ENCODE results near the gene GAS2L2. TPM values are rescaled to one million over a fixed set of nuclear protein-coding genes. Genes with fewer than 3 reads are reported as not detected.

Gene GAS2L2
- polyA plus RNA-seq, 1 donor from 2014 or later = 0.38 TPM

DNA sequence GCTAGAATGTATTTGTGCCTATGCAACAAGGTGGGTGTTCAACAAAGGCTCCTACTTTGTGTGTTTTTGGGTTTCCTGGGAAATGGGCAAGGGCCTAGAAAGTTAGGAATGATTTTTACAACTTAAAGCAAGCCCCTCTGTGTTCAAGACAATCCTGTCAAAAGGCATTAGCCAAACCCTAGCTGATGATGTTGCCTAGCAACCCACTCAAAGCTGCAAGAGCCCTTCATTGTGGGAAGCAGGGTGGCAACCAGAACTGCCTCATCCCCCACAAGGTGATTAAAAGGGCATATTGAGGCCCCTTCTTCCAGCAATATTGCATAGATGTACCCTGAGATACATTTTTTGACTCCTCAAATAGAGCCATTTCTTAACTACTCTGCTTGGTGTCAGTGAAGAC lies 37.6 kb downstream of the GAS2L2 start:
- no peaks in the 10 kb centered on the region for H3K9me3 ChIP-seq (ENCODE audit: low read length)
- peak overlapping the region; percentile 63 for H3K4me2 ChIP-seq (ENCODE audit: low read length)
- H3K9ac ChIP-seq (ENCODE audit: low read length) = peak overlapping the region; percentile 11
- H3F3A ChIP-seq (ENCODE audit: insufficient read depth, low read length, poor library complexity, severe bottlenecking) = no peaks in the 10 kb centered on the region
- H3K79me2 ChIP-seq (replicated peaks; ENCODE audit: insufficient read depth, low read length) = no peaks in the 10 kb centered on the region
- H3K36me3 ChIP-seq (ENCODE audit: insufficient read depth, low read length) = peaks cover 17% of the 10 kb centered on the region
- peak overlapping the region; percentile 47 for H3K4me3 ChIP-seq (ENCODE audit: low read length)
- H3K9me2 ChIP-seq (ENCODE audit: insufficient read depth, low read length) = no peaks in the 10 kb centered on the region
- TF ChIP-seq SMC3 (conservative IDR thresholded peaks at IDR 0.05; ENCODE audit: poor library complexity) (no peak), EZH2 (IDR thresholded peaks at IDR 0.05; ENCODE audit: borderline replicate concordance, insufficient read depth, low read length, poor library complexity, severe bottlenecking) (no peak), MXI1 (conservative IDR thresholded peaks at IDR 0.05; ENCODE audit: poor library complexity, severe bottlenecking) (no peak), EP300 (conservative IDR thresholded peaks at IDR 0.05; ENCODE audit: poor library complexity, severe bottlenecking) (no peak), RAD21 (conservative IDR thresholded peaks at IDR 0.05) (no peak), TAF1 (IDR thresholded peaks at IDR 0.05; ENCODE audit: low read depth) (no peak), POLR2AphosphoS5 (IDR thresholded peaks at IDR 0.05) (no peak)
- TF ChIP-seq, protein P1, sequence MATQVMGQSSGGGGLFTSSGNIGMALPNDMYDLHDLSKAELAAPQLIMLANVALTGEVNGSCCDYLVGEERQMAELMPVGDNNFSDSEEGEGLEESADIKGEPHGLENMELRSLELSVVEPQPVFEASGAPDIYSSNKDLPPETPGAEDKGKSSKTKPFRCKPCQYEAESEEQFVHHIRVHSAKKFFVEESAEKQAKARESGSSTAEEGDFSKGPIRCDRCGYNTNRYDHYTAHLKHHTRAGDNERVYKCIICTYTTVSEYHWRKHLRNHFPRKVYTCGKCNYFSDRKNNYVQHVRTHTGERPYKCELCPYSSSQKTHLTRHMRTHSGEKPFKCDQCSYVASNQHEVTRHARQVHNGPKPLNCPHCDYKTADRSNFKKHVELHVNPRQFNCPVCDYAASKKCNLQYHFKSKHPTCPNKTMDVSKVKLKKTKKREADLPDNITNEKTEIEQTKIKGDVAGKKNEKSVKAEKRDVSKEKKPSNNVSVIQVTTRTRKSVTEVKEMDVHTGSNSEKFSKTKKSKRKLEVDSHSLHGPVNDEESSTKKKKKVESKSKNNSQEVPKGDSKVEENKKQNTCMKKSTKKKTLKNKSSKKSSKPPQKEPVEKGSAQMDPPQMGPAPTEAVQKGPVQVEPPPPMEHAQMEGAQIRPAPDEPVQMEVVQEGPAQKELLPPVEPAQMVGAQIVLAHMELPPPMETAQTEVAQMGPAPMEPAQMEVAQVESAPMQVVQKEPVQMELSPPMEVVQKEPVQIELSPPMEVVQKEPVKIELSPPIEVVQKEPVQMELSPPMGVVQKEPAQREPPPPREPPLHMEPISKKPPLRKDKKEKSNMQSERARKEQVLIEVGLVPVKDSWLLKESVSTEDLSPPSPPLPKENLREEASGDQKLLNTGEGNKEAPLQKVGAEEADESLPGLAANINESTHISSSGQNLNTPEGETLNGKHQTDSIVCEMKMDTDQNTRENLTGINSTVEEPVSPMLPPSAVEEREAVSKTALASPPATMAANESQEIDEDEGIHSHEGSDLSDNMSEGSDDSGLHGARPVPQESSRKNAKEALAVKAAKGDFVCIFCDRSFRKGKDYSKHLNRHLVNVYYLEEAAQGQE (IDR thresholded peaks at IDR 0.05; ENCODE audit: borderline replicate concordance) = no peak
- TF ChIP-seq, protein P2, sequence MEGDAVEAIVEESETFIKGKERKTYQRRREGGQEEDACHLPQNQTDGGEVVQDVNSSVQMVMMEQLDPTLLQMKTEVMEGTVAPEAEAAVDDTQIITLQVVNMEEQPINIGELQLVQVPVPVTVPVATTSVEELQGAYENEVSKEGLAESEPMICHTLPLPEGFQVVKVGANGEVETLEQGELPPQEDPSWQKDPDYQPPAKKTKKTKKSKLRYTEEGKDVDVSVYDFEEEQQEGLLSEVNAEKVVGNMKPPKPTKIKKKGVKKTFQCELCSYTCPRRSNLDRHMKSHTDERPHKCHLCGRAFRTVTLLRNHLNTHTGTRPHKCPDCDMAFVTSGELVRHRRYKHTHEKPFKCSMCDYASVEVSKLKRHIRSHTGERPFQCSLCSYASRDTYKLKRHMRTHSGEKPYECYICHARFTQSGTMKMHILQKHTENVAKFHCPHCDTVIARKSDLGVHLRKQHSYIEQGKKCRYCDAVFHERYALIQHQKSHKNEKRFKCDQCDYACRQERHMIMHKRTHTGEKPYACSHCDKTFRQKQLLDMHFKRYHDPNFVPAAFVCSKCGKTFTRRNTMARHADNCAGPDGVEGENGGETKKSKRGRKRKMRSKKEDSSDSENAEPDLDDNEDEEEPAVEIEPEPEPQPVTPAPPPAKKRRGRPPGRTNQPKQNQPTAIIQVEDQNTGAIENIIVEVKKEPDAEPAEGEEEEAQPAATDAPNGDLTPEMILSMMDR (IDR thresholded peaks at IDR 0.05; ENCODE audit: poor library complexity, severe bottlenecking) = no peak
- H4K20me1 ChIP-seq (ENCODE audit: insufficient read depth) = no peaks in the 10 kb centered on the region
- no peak overlapping the region for H2AFZ ChIP-seq (ENCODE audit: low read depth, low read length)
- no peaks in the 10 kb centered on the region for H3K27me3 ChIP-seq (ENCODE audit: insufficient read depth, low read depth, low read length)
- H3K27ac ChIP-seq (ENCODE audit: low read length) = peak overlapping the region; percentile 58

DNA sequence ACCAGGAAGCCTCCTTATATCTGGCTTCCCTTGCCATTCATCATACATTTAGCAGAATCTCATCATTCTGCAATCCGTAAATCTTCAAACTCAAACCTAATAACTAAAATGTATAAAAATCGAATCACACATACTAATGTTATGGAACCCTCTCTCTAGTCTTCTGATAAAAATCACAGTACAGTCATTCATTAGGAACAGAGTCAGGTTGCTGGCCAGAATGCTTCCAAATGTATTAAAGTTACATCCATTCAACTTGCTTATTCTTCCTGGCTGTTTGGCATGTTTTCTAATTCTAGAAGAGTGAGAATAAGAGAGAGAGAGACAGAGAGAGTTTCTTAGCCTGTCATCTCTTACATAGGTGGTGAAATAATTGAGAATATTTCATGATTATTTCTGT lies 38.1 kb downstream of the GAS2L2 start:
- no peaks in the 10 kb centered on the region for H3K9me2 ChIP-seq (ENCODE audit: insufficient read depth, low read length)
- H3K4me2 ChIP-seq (ENCODE audit: low read length) = peak overlapping the region; percentile 63
- no peaks in the 10 kb centered on the region for H3F3A ChIP-seq (ENCODE audit: insufficient read depth, low read length, poor library complexity, severe bottlenecking)
- TF ChIP-seq EP300 (conservative IDR thresholded peaks at IDR 0.05; ENCODE audit: poor library complexity, severe bottlenecking) = no peak
- no peak for TF ChIP-seq RAD21 (conservative IDR thresholded peaks at IDR 0.05)
- TF ChIP-seq TAF1 (IDR thresholded peaks at IDR 0.05; ENCODE audit: low read depth) = no peak
- TF ChIP-seq SMC3 (conservative IDR thresholded peaks at IDR 0.05; ENCODE audit: poor library complexity) = no peak
- no peak for TF ChIP-seq MXI1 (conservative IDR thresholded peaks at IDR 0.05; ENCODE audit: poor library complexity, severe bottlenecking)
- TF ChIP-seq EZH2 (IDR thresholded peaks at IDR 0.05; ENCODE audit: borderline replicate concordance, insufficient read depth, low read length, poor library complexity, severe bottlenecking) = no peak
- TF ChIP-seq, protein P1 (IDR thresholded peaks at IDR 0.05; ENCODE audit: borderline replicate concordance) = no peak
- TF ChIP-seq, protein P2 (IDR thresholded peaks at IDR 0.05; ENCODE audit: poor library complexity, severe bottlenecking) = no peak
- no peak for TF ChIP-seq POLR2AphosphoS5 (IDR thresholded peaks at IDR 0.05)
- peak overlapping the region; percentile 47 for H3K4me3 ChIP-seq (ENCODE audit: low read length)
- H3K27me3 ChIP-seq (ENCODE audit: insufficient read depth, low read depth, low read length) = no peaks in the 10 kb centered on the region
- H3K36me3 ChIP-seq (ENCODE audit: insufficient read depth, low read length) = peaks cover 17% of the 10 kb centered on the region
- H2AFZ ChIP-seq (ENCODE audit: low read depth, low read length) = no peak overlapping the region
- H3K9me3 ChIP-seq (ENCODE audit: low read length) = no peaks in the 10 kb centered on the region
- H4K20me1 ChIP-seq (ENCODE audit: insufficient read depth) = no peaks in the 10 kb centered on the region
- no peaks in the 10 kb centered on the region for H3K79me2 ChIP-seq (replicated peaks; ENCODE audit: insufficient read depth, low read length)
- peak overlapping the region; percentile 58 for H3K27ac ChIP-seq (ENCODE audit: low read length)
- H3K9ac ChIP-seq (ENCODE audit: low read length) = peak overlapping the region; percentile 11

All from neural cell (in vitro differentiated cells).